SH-SY5Y (cell line): ENCODE measurements around the gene MXI1.

Source experiments
- GATA2 ChIP-seq: IDR thresholded peaks from 2 replicates; pipeline ENCODE4 v1.6.1; 2011; ENCODE audit warnings: mild to moderate bottlenecking, low read depth, low read length
- GATA3 ChIP-seq: IDR thresholded peaks from 2 replicates; pipeline ENCODE4 v1.6.1; 2011; ENCODE audit warnings: low read depth, mild to moderate bottlenecking, low read length, moderate library complexity

DNA sequence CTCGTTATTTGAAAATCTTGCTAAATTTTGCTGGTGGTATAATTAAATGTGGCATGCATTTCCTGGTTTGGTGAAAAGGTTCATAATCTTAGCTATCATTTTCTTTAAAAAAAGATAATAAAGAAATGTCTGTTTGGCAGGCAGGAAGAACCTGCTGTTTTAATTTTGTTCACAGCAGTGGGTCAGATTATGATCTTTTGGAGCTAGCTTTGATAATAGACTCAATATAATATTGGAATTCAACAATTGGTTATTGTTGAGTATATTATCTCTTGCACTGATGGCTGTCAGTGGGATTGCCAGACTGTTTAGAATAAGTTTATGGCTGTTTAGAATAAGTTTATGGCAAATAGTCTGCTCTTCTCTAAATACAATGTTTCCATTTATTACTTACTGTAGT is 35.1 kb downstream of the MXI1 start:
- no peak for TF ChIP-seq GATA2
- TF ChIP-seq GATA3: no peak
